C1 segment of cervical spinal cord (tissue), 14 donors: ENCODE data around the gene KRTAP5-9.
"Not testable (repeated sequence)": the region's sequence is repeated elsewhere in the genome, so short reads cannot be mapped to it uniquely, and the experiment has no call there.

Experiments
- DNase-seq, 14 donors: peaks; one replicate each; lab custom pipeline; 2025; lab: John Stamatoyannopoulos, UW

Gene KRTAP5-9

GRCh38 chr11:71582969-71583368 lies 34.7 kb downstream of the KRTAP5-9 start:
- DNase-seq: not testable (repeated sequence)

- not testable (repeated sequence) for DNase-seq
These were observed 37.5 kb downstream of the KRTAP5-9 start for GRCh38 chr11:71585673-71586072.

GRCh38 chr11:71588314-71588713 lies 40.1 kb downstream of the KRTAP5-9 start:
- DNase-seq: not testable (repeated sequence)

- not testable (repeated sequence) for DNase-seq
These were observed 40.8 kb downstream of the KRTAP5-9 start for GRCh38 chr11:71588822-71589545.

- DNase-seq: not testable (repeated sequence)
These were observed 41.3 kb downstream of the KRTAP5-9 start for GRCh38 chr11:71589546-71589920.
